HepG2 (cell line): Measurements from ENCODE around the gene NNAT. TPM values are rescaled to one million over a fixed set of nuclear protein-coding genes. Genes with fewer than 3 reads are reported as not detected.

Source experiments
- ERF ChIP-seq: IDR thresholded peaks from 2 replicates; pipeline ENCODE4 v1.6.1; 2018; ENCODE audit warnings: missing biosample characterization, missing genetic modification reagents
- FLYWCH1 ChIP-seq: sonication (generic); formaldehyde crosslinking; IDR thresholded peaks from 2 replicates; pipeline ENCODE4 v1.8.1; 2023; ENCODE audit warnings: mild to moderate bottlenecking, missing genetic modification reagents
- KLF9 ChIP-seq: IDR thresholded peaks from 2 replicates; pipeline ENCODE4 v1.6.1; 2016; ENCODE audit warnings: low read depth
- PAX8 ChIP-seq: sonication (generic); formaldehyde crosslinking; IDR thresholded peaks from 2 replicates; pipeline ENCODE4 v1.8.0; 2022; ENCODE audit warnings: mild to moderate bottlenecking, missing genetic modification reagents, borderline replicate concordance
- PTBP1 ChIP-seq: fragments of 200-400 bp; formaldehyde crosslinking; IDR thresholded peaks from 2 replicates; pipeline ENCODE4 v1.6.1; 2018; ENCODE audit warnings: low read length, low read depth; ENCODE audit not compliant: poor library complexity, severe bottlenecking
- RXRB ChIP-seq: IDR thresholded peaks from 2 replicates; pipeline ENCODE4 v1.6.1; 2016; ENCODE audit warnings: borderline replicate concordance, missing genetic modification reagents, missing compliant biosample characterization
- SOX5 ChIP-seq: IDR thresholded peaks from 2 replicates; pipeline ENCODE4 v1.6.1; 2016; ENCODE audit warnings: borderline replicate concordance
- TFE3 ChIP-seq: IDR thresholded peaks from 2 replicates; pipeline ENCODE4 v1.6.1; 2016
- ZNF441 ChIP-seq: sonication (generic); formaldehyde crosslinking; IDR thresholded peaks from 2 replicates; pipeline ENCODE4 v1.7.0; 2021; ENCODE audit warnings: missing genetic modification reagents, borderline replicate concordance
- ZNF468 ChIP-seq: sonication (generic); formaldehyde crosslinking; IDR thresholded peaks from 2 replicates; pipeline ENCODE4 v1.8.0; 2022; ENCODE audit warnings: mild to moderate bottlenecking, moderate library complexity, missing genetic modification reagents
- ZNF724P ChIP-seq: sonication (generic); formaldehyde crosslinking; IDR thresholded peaks from 2 replicates; pipeline ENCODE4 v1.8.0; 2022; ENCODE audit warnings: missing genetic modification reagents, borderline replicate concordance
- ZZZ3 ChIP-seq: sonication (generic); formaldehyde crosslinking; IDR thresholded peaks from 2 replicates; pipeline ENCODE4 v1.4.0; 2020; ENCODE audit warnings: missing genetic modification reagents, mild to moderate bottlenecking, borderline replicate concordance
- polyA plus RNA-seq, 8 experiments: library from polyadenylated mRNA; depleted of rRNA in 3 of 8; stranded (reverse) in 7 of 8; unstranded in 1 of 8; fragments of >200 nt; fragmentation: Illumina TruSeq in 4 of 8; extraction: Trizol in 4 of 8; gene quantifications; 2 replicates each; pipeline versions ENCODE4 v1.2.1 to v1.2.3, GENCODE V29; 2011 to 2016; ENCODE audit warnings: low read depth in 4 of 8, missing spikeins in 1 of 8, mixed read lengths in 1 of 8; ENCODE audit not compliant: insufficient read depth in 1 of 8
- total RNA-seq, 5 experiments: library from RNA; depleted of rRNA; stranded (reverse); fragments of >200 nt; fragmentation: Illumina TruSeq; extraction: Trizol; gene quantifications; 2 replicates each; pipeline ENCODE4 v1.2.3, GENCODE V29; 2016; ENCODE audit warnings: low read depth in 1 of 5
- TF ChIP-seq, protein P1 (sequence below): sonication (generic); formaldehyde crosslinking; IDR thresholded peaks from 2 replicates; pipeline ENCODE4 v1.4.0; 2020; ENCODE audit warnings: missing genetic modification reagents, borderline replicate concordance
- TF ChIP-seq, protein P2 (sequence below): sonication (generic); formaldehyde crosslinking; IDR thresholded peaks from 2 replicates; pipeline ENCODE4 v1.4.0; 2020; ENCODE audit warnings: missing genetic modification reagents; ENCODE audit errors: not compliant biosample characterization
- TF ChIP-seq, protein P3 (sequence below): sonication (generic); formaldehyde crosslinking; IDR thresholded peaks from 2 replicates; pipeline ENCODE4 v1.4.0; 2020; ENCODE audit warnings: missing genetic modification reagents, borderline replicate concordance
- TF ChIP-seq, protein P4 (sequence below): sonication (generic); formaldehyde crosslinking; IDR thresholded peaks from 2 replicates; pipeline ENCODE4 v1.4.0; 2020; ENCODE audit warnings: mild to moderate bottlenecking, missing genetic modification reagents

Gene NNAT
- total and polyA plus RNA-seq, 2 of the 13 experiments (the other 11 are each of a cell fraction or from before 2014, with no cell fraction given) = not detected

- TF ChIP-seq, protein P1, sequence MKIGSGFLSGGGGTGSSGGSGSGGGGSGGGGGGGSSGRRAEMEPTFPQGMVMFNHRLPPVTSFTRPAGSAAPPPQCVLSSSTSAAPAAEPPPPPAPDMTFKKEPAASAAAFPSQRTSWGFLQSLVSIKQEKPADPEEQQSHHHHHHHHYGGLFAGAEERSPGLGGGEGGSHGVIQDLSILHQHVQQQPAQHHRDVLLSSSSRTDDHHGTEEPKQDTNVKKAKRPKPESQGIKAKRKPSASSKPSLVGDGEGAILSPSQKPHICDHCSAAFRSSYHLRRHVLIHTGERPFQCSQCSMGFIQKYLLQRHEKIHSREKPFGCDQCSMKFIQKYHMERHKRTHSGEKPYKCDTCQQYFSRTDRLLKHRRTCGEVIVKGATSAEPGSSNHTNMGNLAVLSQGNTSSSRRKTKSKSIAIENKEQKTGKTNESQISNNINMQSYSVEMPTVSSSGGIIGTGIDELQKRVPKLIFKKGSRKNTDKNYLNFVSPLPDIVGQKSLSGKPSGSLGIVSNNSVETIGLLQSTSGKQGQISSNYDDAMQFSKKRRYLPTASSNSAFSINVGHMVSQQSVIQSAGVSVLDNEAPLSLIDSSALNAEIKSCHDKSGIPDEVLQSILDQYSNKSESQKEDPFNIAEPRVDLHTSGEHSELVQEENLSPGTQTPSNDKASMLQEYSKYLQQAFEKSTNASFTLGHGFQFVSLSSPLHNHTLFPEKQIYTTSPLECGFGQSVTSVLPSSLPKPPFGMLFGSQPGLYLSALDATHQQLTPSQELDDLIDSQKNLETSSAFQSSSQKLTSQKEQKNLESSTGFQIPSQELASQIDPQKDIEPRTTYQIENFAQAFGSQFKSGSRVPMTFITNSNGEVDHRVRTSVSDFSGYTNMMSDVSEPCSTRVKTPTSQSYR = no peak
- TF ChIP-seq SOX5 (CRISPR knock-in tag) (0 out of 2 replicates have a peak, but pooled peaks have one; percentile 7), PTBP1 (no peak), ZNF724P (CRISPR knock-in tag) (no peak), FLYWCH1 (CRISPR knock-in tag) (no peak), RXRB (CRISPR knock-in tag) (peak; percentile 59; the same call in 1 of the 2 replicates), ZZZ3 (CRISPR knock-in tag) (no peak), ERF (CRISPR knock-in tag) (0 out of 2 replicates have a peak, but pooled peaks have one; percentile 35), PAX8 (CRISPR knock-in tag) (no peak), ZNF441 (CRISPR knock-in tag) (no peak), KLF9 (CRISPR knock-in tag) (no peak), ZNF468 (no peak), TFE3 (CRISPR knock-in tag) (no peak)
- TF ChIP-seq, protein P2, sequence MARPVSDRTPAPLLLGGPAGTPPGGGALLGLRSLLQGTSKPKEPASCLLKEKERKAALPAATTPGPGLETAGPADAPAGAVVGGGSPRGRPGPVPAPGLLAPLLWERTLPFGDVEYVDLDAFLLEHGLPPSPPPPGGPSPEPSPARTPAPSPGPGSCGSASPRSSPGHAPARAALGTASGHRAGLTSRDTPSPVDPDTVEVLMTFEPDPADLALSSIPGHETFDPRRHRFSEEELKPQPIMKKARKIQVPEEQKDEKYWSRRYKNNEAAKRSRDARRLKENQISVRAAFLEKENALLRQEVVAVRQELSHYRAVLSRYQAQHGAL (CRISPR knock-in tag) = peak; percentile 18
- TF ChIP-seq, protein P3, sequence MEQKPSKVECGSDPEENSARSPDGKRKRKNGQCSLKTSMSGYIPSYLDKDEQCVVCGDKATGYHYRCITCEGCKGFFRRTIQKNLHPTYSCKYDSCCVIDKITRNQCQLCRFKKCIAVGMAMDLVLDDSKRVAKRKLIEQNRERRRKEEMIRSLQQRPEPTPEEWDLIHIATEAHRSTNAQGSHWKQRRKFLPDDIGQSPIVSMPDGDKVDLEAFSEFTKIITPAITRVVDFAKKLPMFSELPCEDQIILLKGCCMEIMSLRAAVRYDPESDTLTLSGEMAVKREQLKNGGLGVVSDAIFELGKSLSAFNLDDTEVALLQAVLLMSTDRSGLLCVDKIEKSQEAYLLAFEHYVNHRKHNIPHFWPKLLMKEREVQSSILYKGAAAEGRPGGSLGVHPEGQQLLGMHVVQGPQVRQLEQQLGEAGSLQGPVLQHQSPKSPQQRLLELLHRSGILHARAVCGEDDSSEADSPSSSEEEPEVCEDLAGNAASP (CRISPR knock-in tag) = no peak
- TF ChIP-seq, protein P4, sequence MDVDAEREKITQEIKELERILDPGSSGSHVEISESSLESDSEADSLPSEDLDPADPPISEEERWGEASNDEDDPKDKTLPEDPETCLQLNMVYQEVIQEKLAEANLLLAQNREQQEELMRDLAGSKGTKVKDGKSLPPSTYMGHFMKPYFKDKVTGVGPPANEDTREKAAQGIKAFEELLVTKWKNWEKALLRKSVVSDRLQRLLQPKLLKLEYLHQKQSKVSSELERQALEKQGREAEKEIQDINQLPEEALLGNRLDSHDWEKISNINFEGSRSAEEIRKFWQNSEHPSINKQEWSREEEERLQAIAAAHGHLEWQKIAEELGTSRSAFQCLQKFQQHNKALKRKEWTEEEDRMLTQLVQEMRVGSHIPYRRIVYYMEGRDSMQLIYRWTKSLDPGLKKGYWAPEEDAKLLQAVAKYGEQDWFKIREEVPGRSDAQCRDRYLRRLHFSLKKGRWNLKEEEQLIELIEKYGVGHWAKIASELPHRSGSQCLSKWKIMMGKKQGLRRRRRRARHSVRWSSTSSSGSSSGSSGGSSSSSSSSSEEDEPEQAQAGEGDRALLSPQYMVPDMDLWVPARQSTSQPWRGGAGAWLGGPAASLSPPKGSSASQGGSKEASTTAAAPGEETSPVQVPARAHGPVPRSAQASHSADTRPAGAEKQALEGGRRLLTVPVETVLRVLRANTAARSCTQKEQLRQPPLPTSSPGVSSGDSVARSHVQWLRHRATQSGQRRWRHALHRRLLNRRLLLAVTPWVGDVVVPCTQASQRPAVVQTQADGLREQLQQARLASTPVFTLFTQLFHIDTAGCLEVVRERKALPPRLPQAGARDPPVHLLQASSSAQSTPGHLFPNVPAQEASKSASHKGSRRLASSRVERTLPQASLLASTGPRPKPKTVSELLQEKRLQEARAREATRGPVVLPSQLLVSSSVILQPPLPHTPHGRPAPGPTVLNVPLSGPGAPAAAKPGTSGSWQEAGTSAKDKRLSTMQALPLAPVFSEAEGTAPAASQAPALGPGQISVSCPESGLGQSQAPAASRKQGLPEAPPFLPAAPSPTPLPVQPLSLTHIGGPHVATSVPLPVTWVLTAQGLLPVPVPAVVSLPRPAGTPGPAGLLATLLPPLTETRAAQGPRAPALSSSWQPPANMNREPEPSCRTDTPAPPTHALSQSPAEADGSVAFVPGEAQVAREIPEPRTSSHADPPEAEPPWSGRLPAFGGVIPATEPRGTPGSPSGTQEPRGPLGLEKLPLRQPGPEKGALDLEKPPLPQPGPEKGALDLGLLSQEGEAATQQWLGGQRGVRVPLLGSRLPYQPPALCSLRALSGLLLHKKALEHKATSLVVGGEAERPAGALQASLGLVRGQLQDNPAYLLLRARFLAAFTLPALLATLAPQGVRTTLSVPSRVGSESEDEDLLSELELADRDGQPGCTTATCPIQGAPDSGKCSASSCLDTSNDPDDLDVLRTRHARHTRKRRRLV (CRISPR knock-in tag) = no peak
Measured at GRCh38 chr20:37534401-37535157, 13.5 kb downstream of the NNAT start (continued).
